GM18909 (cell line): Measurements from ENCODE around the gene KCND2.
A peak's percentile ranks its signal among the peaks of the same experiment; 100 is the strongest.
"Not testable (repeated sequence)": the region's sequence is repeated elsewhere in the genome, so short reads cannot be mapped to it uniquely, and the experiment has no call there.

Experiments used
- ATAC-seq: cut with Tn5 transposase; IDR thresholded peaks from one replicate; pipeline ENCODE4 v1.9.1; 2021; ENCODE audit warnings: mild to moderate bottlenecking; ENCODE audit not compliant: unreplicated experiment, poor library complexity

Gene KCND2

DNA sequence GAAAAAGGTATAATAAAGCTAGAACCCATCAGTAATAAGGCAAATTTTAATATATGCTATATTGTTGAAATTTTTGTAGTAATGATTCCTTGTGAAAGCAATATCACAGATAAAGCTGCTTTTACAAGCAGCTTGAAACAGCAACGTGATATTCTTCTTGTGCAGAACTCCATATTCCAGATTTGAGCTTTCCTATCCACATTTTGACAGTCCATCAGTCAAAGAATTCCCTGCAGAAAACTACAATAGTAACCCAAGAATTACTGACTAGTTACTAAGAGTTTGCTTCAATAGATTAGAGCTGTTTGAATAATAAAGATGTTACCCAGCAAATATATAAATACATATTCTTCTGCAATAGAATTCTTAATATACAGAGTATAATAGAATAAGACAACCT lies 291.2 kb downstream of the KCND2 start:
- ATAC-seq, result no peak

DNA sequence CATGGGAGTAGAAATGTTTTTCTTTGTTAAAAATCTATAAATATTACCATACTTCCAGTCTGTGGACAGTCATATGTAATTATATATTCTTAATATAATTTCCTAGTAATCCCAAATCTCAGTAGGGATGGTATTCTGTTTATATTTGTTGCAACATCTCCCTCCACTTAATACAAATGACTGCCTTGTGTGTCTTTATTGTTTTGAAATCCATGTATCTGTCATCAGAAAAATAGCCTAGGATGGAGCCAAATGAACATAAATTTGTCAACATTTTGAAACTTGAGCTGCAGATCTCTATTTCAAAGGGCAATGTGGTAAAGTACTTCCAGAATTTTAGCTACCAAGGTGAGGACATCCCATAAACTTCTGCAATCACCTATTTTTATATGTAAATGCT lies 294.2 kb downstream of the KCND2 start:
- no peak for ATAC-seq

DNA sequence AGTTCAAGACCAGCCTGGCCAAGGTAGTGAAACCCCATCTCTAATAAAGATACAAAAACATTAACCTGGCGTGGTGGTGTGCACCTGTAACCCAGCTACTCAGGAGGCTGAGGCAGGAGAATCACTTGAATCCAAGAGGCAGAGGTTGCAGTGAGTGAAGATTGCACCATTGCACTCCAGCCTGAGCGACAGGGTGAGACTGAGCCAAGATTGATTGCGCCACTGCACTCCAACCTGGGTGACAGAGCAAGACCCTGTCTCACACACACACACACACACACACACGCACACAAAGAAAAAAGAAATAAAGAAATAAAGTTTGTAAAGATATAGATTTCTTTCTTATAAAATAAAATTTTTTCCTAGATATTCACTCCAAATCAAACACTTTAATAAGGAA lies 305.7 kb downstream of the KCND2 start:
- ATAC-seq, result not testable (repeated sequence)

DNA sequence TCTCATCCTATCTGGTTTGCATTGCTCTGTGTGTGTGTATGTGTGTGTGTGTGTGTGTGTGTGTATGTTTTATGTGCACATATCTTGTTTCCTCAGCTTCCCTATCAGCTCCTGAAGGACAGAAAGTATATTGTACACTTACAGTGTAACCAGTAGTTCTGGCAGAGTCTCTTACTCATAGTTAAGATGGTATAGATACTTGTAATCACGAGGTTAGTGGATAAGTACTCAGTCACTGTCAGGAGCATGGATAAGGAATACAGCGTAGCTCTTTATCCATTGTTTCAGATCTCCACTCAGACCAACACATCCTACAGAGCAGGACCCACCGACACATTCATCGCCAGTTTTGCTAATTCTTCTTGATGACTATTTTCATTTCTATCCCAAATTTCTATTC lies 309.9 kb downstream of the KCND2 start:
- ATAC-seq, result no peak

DNA sequence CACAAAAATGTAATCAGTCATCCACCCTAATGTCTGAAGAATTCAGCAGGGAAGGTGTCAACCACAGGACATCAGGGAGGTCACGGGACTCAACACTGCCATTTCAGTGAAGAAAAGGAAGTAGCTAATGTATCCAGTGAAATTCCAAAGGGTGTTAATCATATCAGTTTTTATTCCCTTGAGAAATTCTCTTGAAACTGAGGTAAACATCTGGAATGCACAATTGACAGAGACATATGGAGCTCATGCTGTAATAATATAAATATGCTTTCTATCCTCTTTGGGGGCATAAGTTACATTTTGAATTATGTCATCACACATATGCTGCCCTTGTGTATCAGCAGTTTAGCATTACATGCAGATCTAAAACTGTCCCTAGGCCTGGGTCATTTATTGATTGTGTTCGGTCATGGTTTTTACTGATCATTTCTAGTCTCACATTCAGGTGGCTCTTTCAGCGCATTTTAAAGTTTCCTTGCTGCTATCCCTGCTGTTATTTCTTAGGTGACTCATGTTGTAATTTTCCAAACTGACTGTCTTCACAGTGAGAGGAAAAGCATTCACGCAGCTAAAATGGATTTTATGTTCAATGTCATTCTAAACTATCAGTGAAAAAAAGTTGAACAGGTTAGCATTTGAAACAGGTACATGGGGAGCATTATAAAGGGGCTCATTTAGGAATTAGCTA lies 311.1 kb downstream of the KCND2 start:
- ATAC-seq, result no peak

DNA sequence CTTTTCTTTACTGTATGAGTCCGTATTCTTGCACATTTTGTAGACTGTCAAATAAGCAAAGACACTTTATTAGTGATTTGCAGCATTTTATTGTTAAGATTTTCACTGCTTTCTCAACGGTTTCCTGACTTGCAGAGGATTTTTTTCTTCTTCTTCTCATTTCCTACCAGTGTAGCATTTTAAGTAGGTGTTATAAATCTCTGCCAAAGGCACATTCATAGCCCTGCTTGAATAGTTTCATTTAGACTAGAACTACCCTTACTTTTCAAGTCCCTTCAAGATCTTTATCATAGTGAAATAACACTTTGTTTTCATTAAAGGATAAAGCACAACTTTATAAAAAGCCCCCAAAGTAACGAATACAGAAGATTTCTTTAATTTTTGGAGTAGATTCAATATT lies 313.6 kb downstream of the KCND2 start:
- no peak for ATAC-seq

DNA sequence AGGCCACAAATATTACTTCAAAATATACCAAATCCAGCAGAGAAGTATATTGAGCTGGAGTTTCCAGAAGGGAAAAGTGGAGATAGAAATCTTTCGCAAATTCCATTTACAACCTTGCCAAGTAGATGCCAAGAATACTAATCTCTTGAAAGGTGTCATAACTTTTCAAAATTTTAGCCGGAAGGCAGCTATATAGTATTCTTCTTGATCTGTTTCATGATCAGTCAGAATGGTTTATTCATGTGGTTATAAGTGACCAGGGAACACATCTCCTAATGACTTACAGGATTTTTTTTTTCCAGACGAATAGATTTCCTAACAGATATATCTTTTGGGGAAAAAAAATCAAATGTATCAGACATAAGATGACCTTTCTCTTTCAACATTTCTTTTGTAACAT lies 314.3 kb downstream of the KCND2 start:
- no peak for ATAC-seq

DNA sequence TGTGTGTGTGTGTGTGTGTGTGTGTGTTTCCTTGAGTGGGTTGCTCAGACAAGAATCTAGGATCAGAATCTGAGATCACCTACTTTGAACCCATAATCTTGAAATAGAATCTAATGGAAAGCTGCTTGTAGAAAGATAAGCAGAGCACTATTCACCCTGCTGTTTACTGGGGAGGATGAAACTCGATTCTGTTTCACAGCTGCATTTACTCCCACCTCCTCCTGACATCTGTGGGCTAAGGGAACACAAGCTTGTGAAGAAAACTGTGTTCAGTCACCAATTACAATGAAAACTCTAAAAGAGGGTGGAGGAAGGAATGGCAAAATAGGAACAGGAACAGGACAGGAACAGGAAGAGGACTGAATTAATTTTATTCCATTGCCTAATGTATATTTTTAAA lies 315.4 kb downstream of the KCND2 start:
- ATAC-seq, result no peak

DNA sequence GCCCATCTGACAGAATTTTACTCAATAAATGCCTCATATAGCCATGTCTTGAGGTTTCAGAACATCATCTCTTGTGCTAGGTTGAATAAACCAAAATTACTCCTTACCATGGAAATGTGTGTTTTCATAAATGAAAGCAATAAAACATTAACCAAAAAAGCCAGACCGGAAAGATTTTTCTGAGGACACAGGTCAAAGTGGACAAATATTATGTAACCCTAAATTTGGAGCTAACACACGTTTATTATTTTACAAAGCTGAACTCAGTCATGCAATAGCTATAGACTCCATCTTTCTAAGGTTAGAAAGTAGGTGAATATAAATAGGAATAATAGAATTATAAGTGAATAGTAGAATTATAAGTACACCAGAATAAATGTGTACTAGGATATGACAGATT lies 315.9 kb downstream of the KCND2 start:
- ATAC-seq, result no peak

DNA sequence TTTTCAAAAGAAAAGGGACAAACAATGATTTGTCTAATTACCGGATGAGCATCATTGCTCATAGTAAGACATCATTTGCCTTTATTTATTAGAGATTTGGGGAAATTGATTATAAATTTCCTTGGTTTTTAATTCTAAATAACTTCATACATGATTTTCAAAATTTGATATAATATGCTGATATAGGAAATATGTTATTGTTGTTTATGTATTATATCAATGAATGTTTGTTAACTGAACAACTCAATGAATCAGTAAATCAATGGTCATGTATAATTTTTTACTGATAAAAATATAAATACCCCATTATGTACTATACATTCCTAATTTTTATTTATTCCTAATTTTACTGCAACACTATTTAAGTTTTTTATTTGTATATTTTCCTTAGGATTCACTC lies 327.6 kb downstream of the KCND2 start:
- ATAC-seq, result no peak

DNA sequence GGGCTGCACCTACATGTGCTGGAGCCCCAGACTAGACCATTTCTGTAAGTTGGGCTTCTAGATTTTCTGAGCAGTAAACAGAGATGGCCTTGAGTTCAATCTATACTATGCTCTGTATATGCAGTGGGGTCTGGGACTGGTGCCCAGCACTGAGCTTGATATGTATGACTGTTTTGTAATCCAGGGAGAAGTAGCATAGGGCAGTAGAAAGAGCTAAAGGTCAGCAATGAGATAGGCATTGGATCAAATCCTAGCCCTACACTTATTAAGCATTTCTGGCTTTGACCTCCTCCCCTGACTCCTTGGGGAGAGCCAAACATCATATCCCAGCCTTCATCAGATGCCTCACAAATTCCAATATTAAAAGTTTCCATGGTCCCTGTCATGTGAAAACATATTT lies 330.4 kb downstream of the KCND2 start:
- no peak for ATAC-seq

DNA sequence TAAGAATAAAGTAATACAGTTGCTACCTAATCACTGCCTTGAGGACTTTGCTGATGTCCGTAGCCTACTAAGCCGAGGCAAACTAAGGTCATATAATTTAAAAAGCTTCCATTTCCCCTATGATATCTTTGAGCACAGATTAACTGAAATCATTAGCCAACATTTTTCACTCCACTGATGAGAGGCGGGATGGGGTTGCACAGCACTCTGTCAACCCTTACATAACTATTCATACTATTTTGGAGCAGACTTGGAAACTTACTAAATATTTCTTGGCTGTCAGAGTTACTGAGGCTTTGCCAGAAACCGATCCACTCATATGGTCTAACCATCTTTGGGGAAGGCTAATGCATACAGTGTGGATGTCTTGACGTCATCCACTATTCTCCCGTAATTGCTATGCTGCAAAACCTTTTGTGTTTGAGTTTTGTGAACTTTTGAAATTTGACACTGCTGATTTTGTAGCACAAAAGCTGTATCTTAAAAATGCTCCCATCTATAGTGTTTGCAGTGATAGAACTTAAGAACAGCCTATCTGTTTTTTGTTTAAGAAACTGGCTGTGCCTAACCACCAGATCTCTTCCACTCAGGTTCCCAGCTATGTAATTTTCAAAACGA lies 336.3 kb downstream of the KCND2 start:
- ATAC-seq, result no peak

DNA sequence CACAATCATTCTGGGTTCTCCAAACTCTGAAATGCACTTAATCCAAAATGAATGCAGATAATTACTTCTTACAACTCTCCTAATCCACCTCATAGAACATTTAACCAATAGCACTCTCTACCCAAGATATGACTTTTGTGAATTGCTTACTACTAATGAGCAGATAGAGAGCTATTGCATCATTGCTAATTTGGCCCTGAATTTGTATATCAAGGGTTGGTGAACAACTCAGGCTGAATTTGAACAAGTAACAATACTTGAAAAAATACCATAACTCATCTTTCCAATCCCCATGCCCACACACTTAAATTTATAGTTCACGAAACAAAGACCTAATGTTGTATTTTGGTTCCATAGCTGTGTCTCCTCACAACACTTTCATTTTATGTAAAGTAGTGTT lies 339.0 kb downstream of the KCND2 start:
- no peak for ATAC-seq

DNA sequence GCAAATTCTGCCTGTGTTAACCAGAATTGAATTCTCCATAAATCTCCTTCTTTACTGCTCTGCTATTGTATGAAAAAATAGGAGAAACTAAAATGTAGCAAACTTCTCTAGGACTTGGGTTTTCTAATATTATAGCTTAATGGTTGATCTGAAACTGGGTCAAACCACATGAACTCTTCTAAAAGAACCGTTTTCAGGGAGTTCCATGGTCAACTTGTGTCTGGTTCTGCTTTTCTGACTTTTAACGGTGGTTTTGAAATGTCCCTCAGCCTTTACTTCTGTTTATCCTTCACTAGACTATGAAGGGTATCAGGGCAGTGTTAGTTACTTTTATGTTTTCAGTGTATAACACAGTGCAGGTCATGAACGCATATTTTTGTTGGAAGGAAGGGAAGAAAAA lies 342.7 kb downstream of the KCND2 start:
- ATAC-seq, result peak; percentile 59

DNA sequence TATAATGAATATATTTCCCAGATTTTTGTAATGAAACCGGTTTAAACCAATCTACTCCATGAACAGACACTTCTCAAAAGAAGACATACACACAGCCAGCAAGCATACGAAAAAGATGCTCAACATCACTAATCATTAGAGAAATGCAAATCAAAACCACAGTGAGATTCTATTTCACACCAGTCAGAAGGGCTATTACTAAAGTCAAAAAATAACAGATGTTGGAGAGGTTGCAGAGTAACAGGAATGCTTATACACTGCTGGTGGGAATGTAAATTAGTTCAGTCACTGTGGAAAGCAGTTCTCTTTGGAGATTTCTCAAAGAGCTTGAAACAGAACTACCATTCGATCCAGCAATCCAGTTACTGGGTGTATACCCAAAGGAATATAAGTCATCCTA lies 344.3 kb downstream of the KCND2 start:
- peak; percentile 59 for ATAC-seq

DNA sequence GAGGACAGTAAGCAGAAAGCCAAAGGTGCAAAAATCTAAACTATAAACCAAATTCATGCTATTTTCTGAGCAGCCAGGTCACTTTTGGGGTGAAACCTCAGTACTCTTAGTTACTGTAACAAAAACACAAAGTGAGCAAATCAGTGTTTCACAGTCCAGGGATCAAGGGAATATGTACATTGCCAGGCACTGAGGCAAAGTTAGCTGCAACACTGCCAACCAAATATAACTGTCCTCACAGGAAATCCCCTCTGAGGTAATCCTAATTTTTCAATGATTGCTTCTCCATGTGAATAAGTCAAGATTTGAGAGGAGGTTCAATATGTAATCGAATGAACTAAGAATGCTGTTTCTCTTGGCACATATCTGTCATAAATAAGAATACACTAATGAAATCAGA lies 355.3 kb downstream of the KCND2 start:
- ATAC-seq, result no peak

DNA sequence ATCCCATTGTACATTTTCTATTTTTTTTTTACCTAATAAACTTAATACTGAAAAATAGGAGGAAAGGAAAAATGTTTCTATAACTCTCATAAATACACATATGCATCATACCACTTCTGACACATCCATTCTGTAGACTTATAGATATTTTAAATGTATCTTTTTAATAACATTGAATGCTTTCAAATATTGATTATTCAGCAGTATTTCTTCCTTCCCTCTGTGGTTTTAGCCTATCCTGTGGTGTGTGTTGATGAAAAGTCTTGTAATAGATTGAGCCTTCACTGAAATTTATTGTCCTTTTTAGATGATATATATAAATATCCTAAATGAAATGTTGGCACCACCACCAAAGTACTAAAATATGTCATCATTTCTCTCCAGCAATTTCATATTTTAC lies 366.9 kb downstream of the KCND2 start:
- no peak for ATAC-seq

DNA sequence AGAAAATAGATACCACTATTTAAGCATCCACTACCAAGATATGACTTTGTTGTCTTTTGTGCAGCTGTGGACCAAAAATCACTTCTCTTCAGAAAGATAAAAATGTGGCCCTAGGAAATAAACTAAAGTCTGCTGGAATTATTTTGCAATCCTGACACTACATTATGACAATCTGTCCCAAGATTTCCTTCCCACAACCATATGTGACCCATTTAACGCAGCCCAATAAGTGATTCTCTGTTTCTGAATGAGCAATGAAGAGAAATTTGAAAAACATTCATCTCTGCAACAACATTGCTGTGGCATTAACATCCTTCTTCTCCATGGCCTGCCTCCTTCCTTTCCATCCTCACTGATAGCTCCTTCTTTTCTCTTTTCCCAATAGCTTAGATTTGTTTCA lies 373.0 kb downstream of the KCND2 start:
- no peak for ATAC-seq

DNA sequence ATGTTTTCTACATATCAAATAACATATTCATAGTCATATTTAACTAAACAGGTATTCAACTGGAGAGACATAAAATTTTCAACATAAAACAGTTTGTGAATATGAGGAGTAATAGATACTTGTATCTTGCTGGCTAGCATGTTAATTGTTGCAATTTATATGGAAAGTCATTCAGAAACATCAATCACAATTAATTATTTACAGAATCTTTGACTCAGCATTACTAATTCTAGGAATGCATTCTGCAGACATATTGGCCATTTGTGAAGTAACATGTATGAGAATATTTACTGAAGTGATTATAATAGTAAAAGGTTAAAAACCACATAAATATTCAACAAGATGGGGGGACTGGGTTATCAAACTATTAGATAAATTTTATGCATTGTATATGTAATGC lies 381.3 kb downstream of the KCND2 start:
- no peak for ATAC-seq

DNA sequence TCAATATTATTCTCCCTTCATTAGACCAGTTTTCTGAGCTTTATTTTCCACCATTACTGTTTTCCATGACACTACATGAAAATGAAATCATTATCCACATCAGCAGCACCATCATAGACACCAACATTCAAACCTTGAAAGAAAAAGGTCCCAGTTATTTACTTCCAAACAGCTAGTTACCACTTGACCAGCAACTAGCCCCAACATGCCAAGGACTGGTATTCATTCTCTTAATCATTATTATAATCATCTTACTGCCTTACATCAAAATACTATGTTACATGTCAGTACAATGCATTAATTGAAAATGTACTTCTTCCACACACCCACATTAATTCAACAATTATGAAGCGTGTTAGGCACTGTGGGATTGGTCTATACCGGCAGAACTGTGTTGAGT lies 385.5 kb downstream of the KCND2 start:
- ATAC-seq, result no peak

DNA sequence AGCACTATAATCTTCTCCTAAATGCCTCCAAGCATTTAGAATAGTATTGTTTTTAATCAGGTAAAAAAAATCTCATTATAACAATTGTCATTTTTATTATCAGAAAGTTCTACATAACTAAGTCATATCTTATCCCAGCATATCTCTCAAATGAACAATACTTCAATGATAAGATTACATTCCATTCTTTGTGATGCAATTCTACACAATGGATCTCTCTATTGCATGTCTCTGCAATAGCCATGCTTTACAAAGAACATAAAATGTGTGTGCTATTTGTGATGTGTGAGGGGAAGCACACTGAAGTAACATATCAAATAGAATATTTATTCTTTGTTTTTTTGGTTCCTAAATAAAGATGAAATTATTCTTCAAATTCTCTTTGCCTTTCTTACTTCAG lies 389.3 kb downstream of the KCND2 start:
- ATAC-seq, result no peak

DNA sequence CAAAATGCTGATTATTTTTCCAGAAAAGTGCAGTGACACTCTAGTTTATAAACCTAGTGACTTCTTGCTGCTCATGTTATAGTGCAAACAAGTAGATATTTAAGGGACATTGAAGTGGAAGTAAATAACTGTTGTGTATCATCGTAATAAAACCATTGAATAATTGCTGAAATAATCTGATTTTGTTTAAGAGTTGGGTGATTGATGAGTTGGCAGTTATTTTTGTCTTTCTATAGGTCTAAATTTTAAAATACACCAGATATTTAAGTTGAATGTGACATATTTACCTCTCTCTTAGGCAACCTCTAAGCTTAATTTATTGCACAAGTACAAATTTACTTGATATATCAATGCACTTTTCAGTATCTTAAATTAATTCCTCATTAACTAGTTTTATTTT lies 392.1 kb downstream of the KCND2 start:
- no peak for ATAC-seq
